Measurements from ENCODE around the gene SDCBP2. TPM values are rescaled to one million over a fixed set of nuclear protein-coding genes. Genes with fewer than 3 reads are reported as not detected.

The SDCBP2 gene
- total and polyA plus RNA-seq, 9 donors, result 0.92 to 34.7 (median 3.7) TPM

DNA sequence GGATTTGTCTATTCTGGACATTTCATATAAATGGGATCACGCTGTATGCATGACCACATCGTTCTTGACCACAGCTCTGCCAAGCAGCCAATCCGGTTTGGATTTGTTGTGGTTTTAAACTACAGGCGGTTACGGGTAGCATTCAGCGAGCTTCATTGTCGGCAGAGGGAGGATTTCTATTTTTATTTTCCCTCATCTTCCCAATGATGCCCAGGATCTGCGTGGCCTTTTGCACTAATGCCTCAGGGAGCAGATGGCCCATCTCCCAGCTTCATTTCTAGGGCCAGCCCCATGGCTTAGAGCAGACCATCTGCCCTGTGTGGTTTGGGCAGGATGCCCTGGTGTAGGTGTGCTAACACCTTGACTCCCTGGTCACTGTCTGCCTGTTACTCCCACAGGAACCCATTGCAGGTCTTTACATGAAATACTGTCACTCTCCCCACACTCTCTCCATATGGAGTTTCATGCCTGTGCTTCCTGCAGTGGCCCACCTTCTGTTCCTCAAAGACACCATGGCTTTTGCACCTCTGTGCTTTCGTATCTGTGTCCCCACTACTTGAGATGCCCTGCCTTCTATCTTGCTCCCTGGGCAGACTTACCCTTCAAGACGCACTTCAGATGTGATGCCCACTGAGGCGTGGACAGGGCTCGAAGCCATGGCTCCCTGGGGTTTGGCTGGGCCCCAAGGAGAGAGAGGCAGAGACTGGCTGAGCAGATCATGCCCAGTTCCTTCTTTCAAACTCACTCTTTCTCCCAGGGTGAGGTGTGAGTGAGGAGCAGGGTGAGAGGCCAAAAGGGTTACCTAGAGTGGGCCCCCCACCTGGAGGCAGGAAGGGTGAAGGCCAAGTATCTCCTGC is 26.0 kb downstream of the SDCBP2 start:
- no peaks in the 10 kb centered on the region for H3K9me3 ChIP-seq
- no peaks in the 10 kb centered on the region for H3K36me3 ChIP-seq
- H3K4me3 ChIP-seq, result no peak overlapping the region
- no peaks in the 10 kb centered on the region for H3K4me1 ChIP-seq (ENCODE audit: insufficient read depth)
- 83 to 90% (median 87%) methylated on average over 12 of the region's 12 CpGs for WGBS, 3 donors
- no peaks in the 10 kb centered on the region for H3K27me3 ChIP-seq
- intact Hi-C loops (cut with DNase I), result no loop called here
- H3K27ac ChIP-seq, result no peak overlapping the region
- no peak for TF ChIP-seq POLR2A (IDR thresholded peaks at IDR 0.05)
- TF ChIP-seq, protein P1, sequence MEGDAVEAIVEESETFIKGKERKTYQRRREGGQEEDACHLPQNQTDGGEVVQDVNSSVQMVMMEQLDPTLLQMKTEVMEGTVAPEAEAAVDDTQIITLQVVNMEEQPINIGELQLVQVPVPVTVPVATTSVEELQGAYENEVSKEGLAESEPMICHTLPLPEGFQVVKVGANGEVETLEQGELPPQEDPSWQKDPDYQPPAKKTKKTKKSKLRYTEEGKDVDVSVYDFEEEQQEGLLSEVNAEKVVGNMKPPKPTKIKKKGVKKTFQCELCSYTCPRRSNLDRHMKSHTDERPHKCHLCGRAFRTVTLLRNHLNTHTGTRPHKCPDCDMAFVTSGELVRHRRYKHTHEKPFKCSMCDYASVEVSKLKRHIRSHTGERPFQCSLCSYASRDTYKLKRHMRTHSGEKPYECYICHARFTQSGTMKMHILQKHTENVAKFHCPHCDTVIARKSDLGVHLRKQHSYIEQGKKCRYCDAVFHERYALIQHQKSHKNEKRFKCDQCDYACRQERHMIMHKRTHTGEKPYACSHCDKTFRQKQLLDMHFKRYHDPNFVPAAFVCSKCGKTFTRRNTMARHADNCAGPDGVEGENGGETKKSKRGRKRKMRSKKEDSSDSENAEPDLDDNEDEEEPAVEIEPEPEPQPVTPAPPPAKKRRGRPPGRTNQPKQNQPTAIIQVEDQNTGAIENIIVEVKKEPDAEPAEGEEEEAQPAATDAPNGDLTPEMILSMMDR (IDR thresholded peaks at IDR 0.05), result no peak
- no peak for TF ChIP-seq EP300 (IDR thresholded peaks at IDR 0.05)
- DNase-seq, result no peak

DNA sequence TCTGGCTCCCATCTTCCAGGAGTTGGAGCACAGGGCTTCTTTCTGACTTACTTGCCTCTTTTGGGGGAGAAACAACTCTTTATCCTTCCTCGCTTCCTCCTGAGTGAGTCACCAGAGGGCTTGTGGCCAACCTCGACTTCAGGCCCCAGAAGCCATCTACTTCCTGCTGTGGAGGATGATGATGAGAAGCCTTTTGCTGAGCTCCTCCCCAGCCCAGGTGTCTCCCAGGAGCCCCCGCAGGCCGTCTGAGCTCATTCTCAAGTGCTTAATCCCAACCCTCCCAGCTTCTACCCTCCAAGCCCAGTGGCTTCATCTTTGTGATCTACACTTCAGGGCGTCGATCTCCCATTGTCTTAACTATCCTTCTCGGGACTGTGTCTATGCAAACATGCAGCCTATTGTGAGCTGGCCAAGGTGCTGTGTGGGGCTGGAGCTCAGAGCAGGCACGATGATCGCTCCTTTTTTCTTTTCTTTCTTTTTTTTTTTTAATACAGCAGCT is 27.9 kb downstream of the SDCBP2 start:
- TF ChIP-seq, protein P1 (IDR thresholded peaks at IDR 0.05), result no peak
- TF ChIP-seq POLR2A (IDR thresholded peaks at IDR 0.05) (no peak), EP300 (IDR thresholded peaks at IDR 0.05) (no peak)
- no peak overlapping the region for H3K4me3 ChIP-seq
- no peaks in the 10 kb centered on the region for H3K27me3 ChIP-seq
- H3K4me1 ChIP-seq (ENCODE audit: insufficient read depth), result no peaks in the 10 kb centered on the region
- intact Hi-C loops (cut with DNase I), result no loop called here
- no peaks in the 10 kb centered on the region for H3K36me3 ChIP-seq
- H3K27ac ChIP-seq, result no peak overlapping the region
- no peak for DNase-seq
- WGBS, 3 donors, result 67 to 72% (median 68%) methylated on average over 9 of the region's 9 CpGs
- no peaks in the 10 kb centered on the region for H3K9me3 ChIP-seq

DNA sequence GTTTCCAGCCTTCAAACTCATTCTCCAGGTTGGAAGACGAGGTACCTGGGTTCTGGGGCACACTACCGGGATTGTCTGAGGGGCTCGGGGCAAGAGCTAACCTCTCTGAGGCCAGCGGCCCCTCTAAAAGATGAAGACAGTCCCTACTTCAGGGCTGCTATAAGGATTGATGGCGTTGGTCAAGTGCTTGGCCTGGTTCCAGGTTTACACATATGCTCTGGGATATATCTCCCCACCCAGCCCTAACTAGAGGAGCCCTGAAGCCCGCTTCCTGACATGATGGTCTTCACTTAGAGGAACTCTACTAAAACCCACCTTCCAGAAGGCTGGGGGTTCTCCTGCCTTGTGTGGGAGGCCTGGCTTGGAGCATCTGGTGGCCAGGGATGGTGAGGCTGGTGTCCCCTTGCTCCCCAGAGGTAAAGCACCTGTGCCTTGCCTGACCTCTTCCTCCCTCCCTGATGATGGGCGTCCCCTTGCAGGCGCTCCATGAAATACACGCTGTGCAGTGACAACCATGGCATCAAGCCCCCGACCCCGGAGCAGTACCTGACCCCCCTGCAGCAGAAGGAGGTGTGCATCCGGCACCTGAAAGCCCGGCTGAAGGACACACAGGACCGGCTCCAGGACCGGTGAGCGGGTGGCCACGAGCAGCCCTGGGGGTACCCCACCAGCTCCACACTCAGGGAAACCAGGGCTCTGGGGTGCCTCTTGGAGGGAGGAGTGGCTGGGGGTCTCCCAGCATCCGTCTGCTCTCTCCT is 28.7 kb downstream of the SDCBP2 start:
- intact Hi-C loops (cut with DNase I), result no loop called here
- 87 to 96% (median 91%) methylated on average over 17 to 18 of the region's 18 CpGs for WGBS, 3 donors
- H3K36me3 ChIP-seq, result no peaks in the 10 kb centered on the region

DNA sequence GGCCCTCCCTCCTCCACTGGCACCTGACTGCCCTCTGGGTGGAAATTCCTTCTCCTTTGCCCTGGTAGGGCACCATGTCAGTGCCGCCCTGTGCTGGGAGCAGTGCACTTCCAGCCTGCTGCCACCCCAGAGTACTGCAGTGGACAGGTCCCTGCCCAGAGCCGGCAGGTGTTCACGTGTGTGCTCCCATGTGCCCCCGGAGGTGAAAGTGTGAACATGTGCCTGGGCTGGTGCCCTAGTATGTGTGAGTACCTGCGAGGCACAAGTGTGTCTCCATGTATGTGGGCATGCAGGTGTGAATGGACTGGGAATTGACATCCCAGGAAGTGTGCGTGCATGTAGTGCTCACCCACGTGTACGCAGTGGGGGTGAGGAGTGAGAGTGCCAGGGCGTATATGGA is 29.4 kb downstream of the SDCBP2 start:
- WGBS, 3 donors, result 75 to 81% (median 78%) methylated on average over 9 of the region's 9 CpGs
- intact Hi-C loops (cut with DNase I), result no loop called here
- H3K4me1 ChIP-seq (ENCODE audit: insufficient read depth), result no peaks in the 10 kb centered on the region
- no peak overlapping the region for H3K27ac ChIP-seq
- DNase-seq, result no peak
- TF ChIP-seq EP300 (IDR thresholded peaks at IDR 0.05) (no peak), POLR2A (IDR thresholded peaks at IDR 0.05) (no peak)
- TF ChIP-seq, protein P1 (IDR thresholded peaks at IDR 0.05), result no peak
- no peak overlapping the region for H3K4me3 ChIP-seq
- no peaks in the 10 kb centered on the region for H3K27me3 ChIP-seq
- H3K36me3 ChIP-seq, result no peaks in the 10 kb centered on the region
- H3K9me3 ChIP-seq, result no peaks in the 10 kb centered on the region

More for the DNA sequence above, 28.7 kb downstream of the SDCBP2 start:
- no peak overlapping the region for H3K4me3 ChIP-seq
- TF ChIP-seq, protein P1 (IDR thresholded peaks at IDR 0.05), result no peak
- TF ChIP-seq EP300 (IDR thresholded peaks at IDR 0.05) (no peak), POLR2A (IDR thresholded peaks at IDR 0.05) (no peak)
- H3K9me3 ChIP-seq, result no peaks in the 10 kb centered on the region
- H3K4me1 ChIP-seq (ENCODE audit: insufficient read depth), result no peaks in the 10 kb centered on the region
- no peak overlapping the region for H3K27ac ChIP-seq
- H3K27me3 ChIP-seq, result no peaks in the 10 kb centered on the region
- no peak for DNase-seq

All from ovary (tissue), 9 donors.